Kidney glomerular epithelial cell (primary cell): ENCODE data around the gene ATP6V1G1.
A peak's percentile ranks its signal among the peaks of the same experiment; 100 is the strongest.
"Not testable (repeated sequence)": the region's sequence is repeated elsewhere in the genome, so short reads cannot be mapped to it uniquely, and the experiment has no call there.

Experiments used
- DNase-seq: peaks from one replicate; lab custom pipeline; 2025; lab: John Stamatoyannopoulos, UW

The ATP6V1G1 gene

GRCh38 chr9:114580609-114581193, 6.9 kb upstream of the ATP6V1G1 start:
- DNase-seq = no peak

- DNase-seq = no peak
These were observed 4.0 kb upstream of the ATP6V1G1 start for GRCh38 chr9:114583371-114584155.

- DNase-seq = no peak
These were observed 641 bp downstream of the ATP6V1G1 start for GRCh38 chr9:114588210-114588609.

GRCh38 chr9:114588651-114589526, 1.3 kb downstream of the ATP6V1G1 start:
- no peak for DNase-seq

GRCh38 chr9:114590328-114590727, 2.8 kb downstream of the ATP6V1G1 start:
- DNase-seq = no peak

- no peak for DNase-seq
These were observed 3.8 kb downstream of the ATP6V1G1 start for GRCh38 chr9:114591291-114591787.

- no peak for DNase-seq
These were observed 4.3 kb downstream of the ATP6V1G1 start for GRCh38 chr9:114591849-114592248.

GRCh38 chr9:114592356-114592755, 4.8 kb downstream of the ATP6V1G1 start:
- DNase-seq = peak; percentile 30

GRCh38 chr9:114594136-114594535, 6.6 kb downstream of the ATP6V1G1 start:
- no peak for DNase-seq

- not testable (repeated sequence) for DNase-seq
These were observed 13.1 kb downstream of the ATP6V1G1 start for GRCh38 chr9:114600502-114601248.

- not testable (repeated sequence) for DNase-seq
These were observed 14.2 kb downstream of the ATP6V1G1 start for GRCh38 chr9:114601787-114602186.

GRCh38 chr9:114602620-114603019, 15.1 kb downstream of the ATP6V1G1 start:
- no peak for DNase-seq

GRCh38 chr9:114603248-114603647, 15.7 kb downstream of the ATP6V1G1 start:
- no peak for DNase-seq

GRCh38 chr9:114604989-114605388, 17.4 kb downstream of the ATP6V1G1 start:
- no peak for DNase-seq

GRCh38 chr9:114606068-114606467, 18.5 kb downstream of the ATP6V1G1 start:
- no peak for DNase-seq

GRCh38 chr9:114606597-114607207, 19.1 kb downstream of the ATP6V1G1 start:
- no peak for DNase-seq

- no peak for DNase-seq
These were observed 20.3 kb downstream of the ATP6V1G1 start for GRCh38 chr9:114607671-114608524.

GRCh38 chr9:114608525-114608796, 20.9 kb downstream of the ATP6V1G1 start:
- no peak for DNase-seq

GRCh38 chr9:114611516-114612271, 24.1 kb downstream of the ATP6V1G1 start:
- DNase-seq = peak; percentile 38
